GM19467 (cell line): ENCODE results near the gene RETREG3.
"Not testable (repeated sequence)": the region's sequence is repeated elsewhere in the genome, so short reads cannot be mapped to it uniquely, and the experiment has no call there.

Source experiments
- ATAC-seq: cut with Tn5 transposase; IDR thresholded peaks from one replicate; pipeline ENCODE4 v1.9.1; 2021; ENCODE audit warnings: mild to moderate bottlenecking, moderate library complexity; ENCODE audit not compliant: unreplicated experiment

RETREG3 gene, protein sequence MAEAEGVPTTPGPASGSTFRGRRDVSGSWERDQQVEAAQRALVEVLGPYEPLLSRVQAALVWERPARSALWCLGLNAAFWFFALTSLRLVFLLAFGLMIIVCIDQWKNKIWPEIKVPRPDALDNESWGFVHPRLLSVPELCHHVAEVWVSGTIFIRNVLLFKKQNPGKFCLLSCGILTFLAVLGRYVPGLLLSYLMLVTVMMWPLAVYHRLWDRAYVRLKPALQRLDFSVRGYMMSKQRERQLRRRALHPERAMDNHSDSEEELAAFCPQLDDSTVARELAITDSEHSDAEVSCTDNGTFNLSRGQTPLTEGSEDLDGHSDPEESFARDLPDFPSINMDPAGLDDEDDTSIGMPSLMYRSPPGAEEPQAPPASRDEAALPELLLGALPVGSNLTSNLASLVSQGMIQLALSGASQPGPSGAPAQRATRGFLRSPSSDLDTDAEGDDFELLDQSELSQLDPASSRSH

DNA sequence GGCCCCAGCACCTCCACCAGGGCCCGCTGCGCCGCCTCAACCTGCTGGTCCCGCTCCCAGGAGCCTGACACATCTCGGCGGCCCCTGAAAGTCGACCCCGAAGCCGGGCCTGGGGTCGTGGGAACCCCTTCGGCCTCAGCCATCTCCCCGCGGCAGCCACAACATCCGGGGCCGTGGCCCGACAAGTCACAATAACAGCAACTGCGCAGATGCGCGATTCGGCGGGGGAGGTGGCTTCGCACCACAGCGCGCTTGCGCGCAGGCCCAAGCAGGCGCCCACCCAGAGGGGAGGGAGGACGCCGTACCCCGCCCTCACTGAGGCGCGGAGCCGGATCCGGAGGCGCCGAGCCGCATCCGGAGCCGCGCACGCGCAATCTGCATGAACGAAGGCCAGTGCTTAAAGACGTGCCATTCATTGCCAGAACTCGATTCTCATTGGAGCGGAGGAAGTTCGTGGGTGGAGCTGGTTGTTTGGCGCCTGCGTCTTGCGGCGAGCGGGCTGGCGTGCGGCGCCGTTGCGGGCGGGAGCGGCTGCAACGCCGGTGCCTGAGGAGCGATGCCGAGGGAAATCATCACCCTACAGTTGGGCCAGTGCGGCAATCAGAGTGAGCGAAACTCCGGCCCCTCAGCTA lies at the start of gene RETREG3, which contains the start of gene TUBG1:
Gene RETREG3 (minus strand): TSS at position 193 of the 632 bp plus-strand sequence. CDS start 50 bp downstream, at position 143.
Gene TUBG1 (plus strand): TSS at position 502 of the 632 bp plus-strand sequence. CDS start 55 bp downstream, at position 557.
- ATAC-seq, result peak; percentile 86

DNA sequence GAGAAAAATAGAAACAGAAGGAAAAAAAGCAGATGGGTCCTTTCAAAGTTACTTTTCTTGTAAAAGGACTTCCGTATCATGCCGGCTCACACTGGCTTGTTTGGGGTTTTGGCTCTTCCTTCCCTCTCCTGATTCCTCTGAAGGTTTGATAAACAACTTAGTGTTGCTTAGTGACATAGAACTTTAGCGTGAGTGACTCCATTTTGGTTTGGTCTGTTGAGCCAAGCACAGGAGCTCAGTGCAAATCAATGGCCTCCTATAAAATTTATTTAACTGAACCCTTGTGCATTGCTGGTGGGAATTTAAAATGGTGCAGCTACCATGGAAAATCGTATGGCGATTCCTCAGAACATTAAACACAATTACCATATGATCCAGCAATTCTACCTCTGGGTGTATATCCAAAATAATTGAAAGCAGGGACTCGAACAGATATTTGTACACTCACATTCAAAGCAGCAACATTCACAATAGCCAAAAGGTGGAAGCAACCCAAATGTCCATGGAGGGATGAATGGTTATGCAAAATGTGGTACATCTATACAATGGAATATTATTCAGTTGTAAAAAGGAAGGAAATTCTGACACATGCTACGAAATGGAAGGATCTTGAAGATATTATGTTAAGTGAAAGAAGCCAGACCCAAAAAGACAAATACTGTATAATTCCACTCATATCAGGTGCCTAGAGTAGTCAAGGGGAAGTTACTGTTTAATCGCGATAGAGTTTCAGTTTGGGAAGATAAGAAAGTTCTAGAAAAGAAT lies 48.8 kb upstream of the RETREG3 start:
- ATAC-seq, result no peak

DNA sequence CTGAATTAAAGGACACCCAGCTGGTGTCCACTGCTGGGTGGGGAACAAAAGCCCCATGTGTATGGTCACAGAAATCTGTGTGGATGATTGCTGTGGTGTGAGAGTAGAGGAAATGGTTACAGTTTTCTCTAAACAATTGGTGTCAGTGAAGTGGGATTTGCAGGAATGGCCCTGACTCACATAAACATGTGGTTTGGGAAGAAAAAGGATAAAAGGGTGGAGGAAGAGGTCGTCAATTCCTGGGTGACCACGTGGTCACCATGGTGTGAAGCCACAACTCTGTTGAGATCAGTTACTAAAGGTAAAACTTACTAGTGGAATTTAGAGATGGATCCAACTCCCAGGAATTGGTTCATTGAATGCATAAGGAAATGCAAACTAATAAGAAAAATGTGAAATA lies 46.4 kb upstream of the RETREG3 start:
- no peak for ATAC-seq

DNA sequence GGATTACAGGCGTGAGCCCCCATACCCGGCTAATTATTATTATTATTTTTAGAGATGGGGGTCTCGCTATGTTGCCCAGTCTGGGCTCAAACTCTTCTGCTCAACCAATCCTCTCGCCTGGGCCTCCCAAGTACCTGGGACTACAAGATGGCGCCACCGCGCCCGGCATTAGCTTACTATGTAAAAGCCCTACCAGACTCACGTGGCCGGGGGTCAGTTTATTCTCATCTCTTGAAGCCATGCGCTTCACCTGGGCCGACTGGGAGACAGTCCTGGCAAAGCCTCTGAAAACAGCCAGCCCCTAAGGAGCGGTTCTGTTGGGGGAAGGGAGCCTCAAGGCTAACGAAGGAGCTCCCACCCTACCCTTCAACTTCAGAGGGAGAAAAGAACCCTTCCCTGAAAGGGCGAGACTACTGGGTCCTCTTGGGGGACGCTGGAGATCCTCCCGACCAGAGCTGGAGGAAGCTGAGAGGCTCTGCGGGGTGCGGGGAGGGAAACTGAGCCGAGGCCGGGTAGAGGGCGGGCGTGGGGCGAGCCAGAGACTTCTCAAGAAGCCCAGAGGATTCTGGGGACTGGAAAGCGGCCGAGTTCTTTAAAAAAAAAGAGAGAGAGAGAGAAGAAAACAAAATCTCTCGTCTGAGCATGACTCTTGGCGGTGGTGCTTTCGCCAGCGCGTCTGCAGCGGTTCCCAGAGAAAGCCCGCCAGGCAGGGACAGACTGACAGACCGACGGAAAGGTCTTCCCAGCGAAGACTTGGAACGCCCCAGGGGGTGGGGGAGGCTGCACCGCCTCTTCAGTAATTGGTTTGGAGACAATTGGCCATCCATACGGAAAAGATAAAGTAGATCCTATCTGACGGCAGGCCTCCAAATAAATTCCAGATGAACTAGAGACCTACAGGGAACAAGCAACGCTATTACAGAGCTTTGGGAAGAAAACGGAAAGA lies 44.3 kb upstream of the RETREG3 start:
- no peak for ATAC-seq

DNA sequence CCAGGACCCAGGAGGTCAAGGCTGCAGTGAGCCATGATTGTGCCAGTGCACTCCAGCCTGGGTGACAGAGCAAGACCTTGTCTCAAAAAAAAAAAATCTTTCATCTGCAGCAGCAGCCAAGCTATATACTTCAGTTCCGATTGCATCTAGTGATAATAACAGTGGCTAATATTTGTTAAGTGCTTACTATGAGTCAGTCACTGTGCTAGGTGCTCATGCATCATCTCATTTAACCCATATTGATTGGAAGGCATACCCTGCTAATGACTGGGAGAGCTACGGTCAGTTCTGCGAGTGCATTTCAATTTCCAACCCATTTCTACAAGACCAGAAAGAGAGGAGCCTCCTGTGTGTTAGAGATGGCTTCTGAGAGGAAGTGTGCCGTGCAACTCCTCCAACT lies 42.2 kb upstream of the RETREG3 start:
- no peak for ATAC-seq

DNA sequence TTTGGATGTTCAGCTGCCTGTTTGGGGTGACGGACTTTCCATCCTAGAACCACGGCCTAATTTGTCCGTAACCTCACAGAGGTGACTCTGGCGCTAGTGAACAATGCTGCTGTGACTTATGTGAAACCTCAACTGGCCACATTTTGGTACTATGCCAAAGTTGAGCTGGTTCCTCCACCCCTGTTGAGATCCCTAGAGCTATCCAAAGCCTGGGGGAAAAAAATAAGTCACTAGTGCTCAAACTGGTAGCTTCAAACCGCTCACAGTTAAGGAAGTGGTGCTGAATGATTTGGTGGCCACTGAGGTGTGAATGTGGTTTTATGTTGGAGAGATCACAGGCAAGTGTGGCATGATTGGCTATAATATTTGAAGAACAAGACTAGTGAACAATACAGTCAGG lies 38.6 kb upstream of the RETREG3 start:
- no peak for ATAC-seq

DNA sequence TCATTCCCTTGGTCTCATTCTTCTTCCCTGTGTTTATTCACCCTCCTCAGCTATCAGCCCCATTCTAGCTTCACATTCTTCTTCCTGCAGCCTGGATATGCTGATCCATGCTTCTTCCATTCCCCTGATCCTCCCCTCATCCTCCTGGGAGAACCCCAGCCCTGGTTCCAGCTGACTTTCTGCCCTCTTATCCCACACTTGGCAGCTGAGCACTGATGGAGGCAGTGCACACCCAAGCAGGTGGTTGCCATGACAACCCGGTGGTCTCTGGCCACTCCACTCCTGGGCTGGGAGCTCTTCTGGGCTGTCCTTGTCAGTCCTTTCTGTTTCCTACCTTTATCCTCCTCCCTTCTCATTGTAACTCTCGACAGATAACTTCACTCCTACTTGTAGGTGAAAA lies 33.2 kb upstream of the RETREG3 start:
- ATAC-seq, result no peak

DNA sequence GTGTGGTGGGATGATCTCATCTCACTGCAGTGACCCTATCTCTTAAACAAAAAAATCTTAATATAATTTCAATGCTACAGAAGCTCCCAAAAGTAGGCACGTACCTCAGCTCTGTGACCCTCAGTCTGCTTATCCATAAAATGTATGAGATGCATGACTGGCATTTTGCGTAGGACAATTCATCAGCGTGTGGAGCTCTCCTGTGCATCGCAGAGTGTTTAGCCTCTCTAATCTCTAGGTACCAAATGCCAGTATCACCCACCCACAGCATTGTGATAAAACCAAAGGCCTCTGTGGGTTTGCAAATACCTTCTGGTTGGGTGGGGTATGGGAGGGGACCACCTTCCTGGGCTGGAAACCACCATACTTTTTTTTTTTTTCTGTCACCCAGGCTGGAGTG lies 30.9 kb upstream of the RETREG3 start:
- ATAC-seq, result no peak

DNA sequence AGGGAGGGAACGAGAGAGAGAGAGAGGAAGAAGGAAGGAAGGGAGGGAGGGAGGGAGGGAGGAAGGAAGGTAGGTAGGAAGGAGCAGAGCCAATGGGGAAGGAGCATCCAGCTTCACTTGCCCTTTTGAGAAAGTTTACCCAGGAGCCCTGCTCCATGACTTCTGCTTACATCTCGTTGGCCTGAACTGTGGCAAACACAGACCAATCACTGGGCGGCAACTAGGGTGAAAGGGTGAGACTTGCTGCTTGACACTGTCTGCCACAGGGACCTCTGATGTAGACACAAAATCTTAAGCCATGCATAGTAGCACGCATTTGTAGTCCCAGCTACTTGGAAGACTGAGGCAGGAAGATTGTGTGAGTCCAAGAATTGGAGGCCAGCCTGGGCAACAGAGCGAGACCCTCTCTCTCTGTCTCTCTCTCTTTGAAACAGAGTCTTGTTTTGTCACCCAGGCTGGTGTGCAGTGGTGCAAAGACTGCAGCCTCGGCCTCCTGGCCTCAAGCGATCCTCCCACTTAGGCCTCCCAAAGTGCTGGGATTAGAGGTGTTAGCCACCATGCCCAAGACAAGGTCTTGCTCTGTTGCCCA lies 30.4 kb upstream of the RETREG3 start:
- ATAC-seq, result no peak

DNA sequence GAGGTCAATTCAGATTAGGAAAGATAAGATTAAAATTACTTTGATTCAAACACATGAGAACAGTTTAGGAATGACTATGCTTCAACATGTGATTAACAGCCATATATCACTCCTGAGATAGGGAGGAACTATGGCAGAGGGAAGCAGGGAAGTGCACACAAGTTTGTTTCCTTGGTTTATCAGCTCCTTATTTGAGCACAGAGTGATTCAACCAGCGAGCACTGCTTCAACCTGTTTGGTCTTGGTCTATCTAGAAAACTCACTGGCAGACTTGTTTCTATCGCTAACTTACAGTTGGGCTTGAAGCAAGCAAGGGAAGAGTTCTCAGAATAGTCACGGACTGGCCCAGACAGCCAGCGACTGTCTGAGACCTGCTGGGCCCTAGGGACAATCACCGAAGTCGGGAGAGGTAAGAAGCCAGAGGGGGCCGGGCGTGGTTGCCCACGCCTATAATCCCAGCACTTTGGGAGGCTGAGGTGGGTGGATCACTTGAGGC lies 23.8 kb upstream of the RETREG3 start:
- no peak for ATAC-seq

DNA sequence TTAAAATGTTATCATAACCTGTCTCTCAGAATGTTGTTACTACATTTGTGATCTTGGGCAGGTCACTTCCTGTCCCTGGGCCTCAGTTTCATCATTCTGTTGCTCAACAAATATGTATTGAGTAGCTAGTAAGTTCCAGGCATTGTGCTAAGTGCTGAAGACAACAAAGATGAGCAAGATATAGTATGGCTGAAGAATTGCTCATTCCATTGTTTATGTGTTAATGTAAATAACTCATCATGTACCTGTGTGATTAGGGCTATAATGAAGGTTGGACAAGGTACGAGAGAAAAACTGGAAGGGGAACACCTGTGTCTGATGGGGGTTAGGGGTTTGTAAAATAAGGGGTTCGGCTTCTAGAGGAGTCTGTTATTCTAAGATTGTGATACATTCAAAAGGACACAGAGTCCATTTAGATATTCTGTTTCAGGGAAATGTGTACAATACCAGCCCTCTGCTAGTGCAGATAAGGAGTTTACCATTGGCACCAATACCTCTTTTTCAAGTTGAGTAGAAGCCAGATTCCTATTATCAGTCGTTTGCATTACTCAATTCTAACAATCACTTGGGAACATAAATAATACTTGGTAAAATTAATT lies 20.3 kb upstream of the RETREG3 start:
- ATAC-seq, result no peak

DNA sequence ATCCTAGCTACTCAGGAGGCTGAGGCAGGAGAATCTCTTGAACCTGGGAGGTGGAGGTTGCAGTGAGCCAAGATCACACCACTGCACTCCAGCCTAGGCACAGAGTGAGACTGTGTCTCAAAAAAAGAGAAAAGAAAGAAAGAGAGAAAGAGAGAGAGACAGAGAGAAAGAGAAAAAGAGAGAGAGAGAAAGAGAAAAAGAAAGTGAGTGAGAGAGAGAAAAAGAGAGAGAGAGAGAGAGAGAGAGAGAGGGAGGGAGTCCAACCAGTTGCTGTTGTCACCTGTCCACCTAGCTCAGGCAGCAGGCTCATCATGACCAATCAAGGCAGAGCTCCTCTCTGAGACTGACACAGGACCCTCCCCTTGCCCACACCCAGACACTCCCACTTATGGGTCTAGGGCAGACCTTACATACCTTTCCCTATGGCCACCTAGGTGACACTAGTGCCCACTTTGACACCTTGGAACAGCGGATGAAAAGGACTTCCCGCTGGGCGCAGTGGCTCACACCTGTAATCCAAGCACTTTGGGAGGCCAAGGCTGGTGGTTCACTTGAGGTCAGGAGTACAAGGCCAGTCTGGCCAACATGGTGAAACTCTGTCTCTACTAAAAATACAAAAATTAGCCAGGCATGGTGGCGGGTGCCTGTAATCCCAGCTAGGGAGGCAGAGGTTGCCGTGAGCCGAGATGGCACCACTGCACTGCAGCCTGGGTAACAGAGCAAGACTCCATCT lies 18.0 kb upstream of the RETREG3 start:
- not testable (repeated sequence) for ATAC-seq

DNA sequence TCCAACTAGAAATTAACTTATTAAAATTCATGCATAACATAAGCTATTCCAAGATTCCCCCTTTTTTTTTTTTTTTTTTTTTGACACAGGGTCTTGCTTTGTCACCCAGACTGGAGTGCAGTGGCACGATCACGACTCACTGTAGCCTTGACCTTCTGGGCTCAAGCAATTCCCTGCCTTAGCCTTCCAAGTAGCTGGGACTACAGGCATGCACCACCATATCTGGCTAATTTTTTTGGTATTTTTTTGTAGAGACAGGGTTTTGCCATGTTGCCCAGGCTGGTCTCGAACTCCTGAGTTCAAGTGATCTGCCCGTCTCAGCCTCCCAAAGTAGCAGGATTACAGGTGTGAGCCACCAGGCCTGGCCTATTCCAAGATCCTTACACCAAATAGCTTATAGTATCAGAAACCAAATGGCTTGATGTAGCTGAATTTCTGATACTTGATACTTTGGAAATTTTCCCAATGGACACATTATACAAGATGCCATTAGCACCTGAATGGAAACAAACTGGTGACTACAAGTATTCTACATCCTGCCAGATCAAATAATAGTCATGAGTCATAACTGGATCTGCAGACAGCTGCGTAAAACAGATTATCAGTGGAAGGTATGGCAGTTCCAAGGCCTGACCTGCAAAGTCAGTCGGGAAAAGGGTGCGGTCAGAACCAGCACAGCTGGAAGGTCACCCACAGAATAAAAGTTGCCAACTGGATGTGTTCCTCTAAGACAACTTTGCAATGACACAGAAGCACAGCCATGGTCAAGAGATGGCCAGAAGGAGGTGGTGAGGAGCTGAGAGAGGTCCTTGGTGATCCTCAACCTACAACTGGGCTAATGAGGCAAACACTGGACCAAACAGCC lies 14.8 kb upstream of the RETREG3 start:
- ATAC-seq, result no peak

DNA sequence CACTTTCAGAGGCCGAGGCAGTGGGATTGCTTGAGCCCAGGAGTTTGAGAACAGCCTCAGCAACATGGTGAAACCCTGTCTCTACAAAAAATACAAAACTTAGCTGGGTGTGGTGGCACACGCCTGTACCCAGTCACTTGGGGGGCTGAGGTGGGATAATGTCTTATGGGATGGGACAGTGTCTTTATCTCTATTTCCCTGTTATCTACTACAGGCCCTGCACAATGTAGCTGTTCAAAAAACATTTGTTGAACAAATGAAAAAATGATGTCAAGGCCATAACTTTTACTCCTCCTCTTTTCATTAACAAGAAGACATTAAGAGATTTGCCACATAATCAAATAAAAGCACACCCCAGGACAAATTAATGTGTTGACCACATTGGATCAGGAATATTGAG lies 14.1 kb upstream of the RETREG3 start:
- ATAC-seq, result no peak

DNA sequence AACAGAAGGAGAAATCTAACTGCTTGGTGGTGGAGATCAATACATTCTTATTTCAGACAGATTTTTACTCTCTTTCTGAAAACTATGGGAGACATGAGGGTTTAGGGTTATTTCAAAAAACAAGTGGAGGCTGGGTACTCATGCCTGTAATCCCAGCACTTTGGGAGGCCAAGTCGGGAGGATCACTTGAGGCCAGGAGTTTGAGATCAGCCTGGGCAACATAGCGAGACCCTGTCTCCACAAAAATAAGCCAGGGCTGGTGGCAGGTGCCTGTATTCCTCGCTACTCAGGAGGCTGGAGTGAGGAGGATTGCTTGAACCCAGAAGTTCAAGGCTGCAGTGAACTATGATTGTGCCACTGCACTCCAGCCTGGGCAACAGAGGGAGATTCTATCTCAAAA lies 12.8 kb upstream of the RETREG3 start:
- ATAC-seq, result not testable (repeated sequence)

DNA sequence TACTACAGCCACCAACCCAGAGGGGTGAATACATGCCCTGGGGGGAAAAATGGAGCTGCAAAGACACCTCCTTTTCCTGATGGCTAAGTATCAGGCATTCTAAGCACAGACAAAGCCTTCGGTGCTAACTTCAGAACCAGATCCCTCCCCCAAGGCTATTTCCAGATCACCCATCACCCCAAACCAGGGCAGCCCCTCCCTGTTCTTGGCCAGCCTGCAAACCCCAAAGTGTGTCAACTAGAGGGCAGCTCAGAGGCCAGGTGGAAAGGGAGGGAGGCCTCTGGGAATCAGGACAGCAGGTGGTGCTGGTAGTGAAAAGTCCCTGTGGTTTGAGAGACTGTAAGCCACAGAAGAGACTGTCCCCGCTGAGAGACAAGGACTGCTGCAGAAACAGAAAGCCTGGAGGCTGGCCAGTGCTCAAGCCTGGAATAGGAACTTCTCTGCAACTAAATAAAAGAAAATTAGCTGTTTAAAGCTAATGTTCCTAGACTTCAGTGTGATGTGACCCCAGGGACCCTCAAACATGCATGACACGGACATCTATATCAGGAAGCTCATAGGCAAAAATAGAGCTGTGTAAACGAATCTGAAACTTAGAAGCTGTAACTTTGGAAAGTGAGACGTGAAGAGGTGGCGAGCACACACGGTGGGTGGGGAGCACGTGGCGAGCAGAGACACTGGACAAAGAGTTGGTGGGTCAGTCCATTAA lies 9.4 kb upstream of the RETREG3 start:
- ATAC-seq, result peak; percentile 57

DNA sequence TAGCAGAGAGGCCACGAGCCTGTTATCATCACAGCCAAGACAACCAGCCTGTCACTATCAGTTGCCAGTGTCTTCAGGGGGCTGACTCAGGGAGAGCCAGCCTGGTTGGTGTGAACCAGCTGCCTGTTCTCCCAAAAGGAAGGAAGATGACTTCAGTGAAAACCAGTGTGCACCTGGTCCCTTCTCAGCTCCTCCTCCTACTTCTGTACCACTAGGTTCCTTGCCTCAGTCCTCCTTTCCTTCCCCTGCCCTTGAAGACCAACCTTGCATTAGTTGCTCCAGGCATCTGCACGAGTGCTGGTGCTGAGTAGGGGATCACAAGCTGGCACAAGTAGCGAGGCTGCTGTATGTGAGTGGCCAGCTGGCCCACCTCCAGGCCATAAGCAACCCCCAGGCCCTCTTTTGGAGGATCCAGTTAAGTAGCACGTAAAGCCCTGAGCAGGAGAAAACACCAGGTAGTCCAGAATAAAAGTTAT lies 8.8 kb upstream of the RETREG3 start:
- ATAC-seq, result no peak
